PC-3 (cell line): ENCODE results near the gene ABLIM1.

Experiments
- CTCF ChIP-seq: fragments of 300-600 bp; sonication (generic); conservative IDR thresholded peaks from 2 replicates; pipeline ENCODE4 v1.5.1; 2017; ENCODE audit warnings: antibody characterized with exemption, low read depth, mild to moderate bottlenecking, low read length
- EZH2phosphoT487 ChIP-seq: fragments of 300-600 bp; sonication (generic); IDR thresholded peaks from 2 replicates; pipeline ENCODE4 v1.6.1; 2018; ENCODE audit warnings: mild to moderate bottlenecking, antibody characterized with exemption, low read length, borderline replicate concordance

GRCh38 chr10:114615600-114616007 is 42.5 kb downstream of the ABLIM1 start:
- no peak for TF ChIP-seq CTCF
- no peak for TF ChIP-seq EZH2phosphoT487
